BJ (cell line): ENCODE measurements around the gene PDE5A. TPM values are rescaled to one million over a fixed set of nuclear protein-coding genes. Genes with fewer than 3 reads are reported as not detected.
"Not testable (repeated sequence)": the region's sequence is repeated elsewhere in the genome, so short reads cannot be mapped to it uniquely, and the experiment has no call there.

Experiments used
- CTCF ChIA-PET: fragments of 350-600 bp; formaldehyde crosslinking; extraction: SDS; loops from one replicate; lab custom pipeline; 2021; ENCODE audit warnings: antibody characterized with exemption, inconsistent platforms; lab: Yijun Ruan, JAX
- POLR2A ChIA-PET: fragments of 300-600 bp; sonication (Branson Sonifier 250); formaldehyde crosslinking; extraction: SDS; loops from one replicate; lab custom pipeline; 2021; ENCODE audit warnings: antibody characterized with exemption; lab: Charles Lee
- DNase-seq: peaks from one replicate; pipeline ENCODE4 v3.0.0-alpha.2; 2011; ENCODE audit warnings: low read depth
- H3K27me3 ChIP-seq: 2 replicates; pipeline ENCODE4 v1.6.0; 2011; ENCODE audit warnings: low read length; ENCODE audit not compliant: control insufficient read depth, insufficient read depth
- H3K36me3 ChIP-seq: 2 replicates; pipeline ENCODE4 v1.5.1; 2011; ENCODE audit warnings: low read length; ENCODE audit not compliant: control insufficient read depth, insufficient read depth
- H3K4me3 ChIP-seq: 2 replicates; pipeline ENCODE4 v1.5.1; 2011; ENCODE audit warnings: low read depth, mild to moderate bottlenecking, control low read depth, low read length
- polyA plus RNA-seq: library from polyadenylated mRNA; depleted of rRNA; stranded (reverse); fragments of >200 nt; gene quantifications from 2 replicates; pipeline ENCODE4 v1.2.3, GENCODE V29; 2011
- TF ChIP-seq, protein P1 (sequence below): IDR thresholded peaks from 2 replicates; pipeline ENCODE4 v1.5.1; 2011; ENCODE audit warnings: low read depth, mild to moderate bottlenecking, control low read depth, inconsistent platforms, low read length, moderate library complexity; ENCODE audit not compliant: insufficient read depth

PDE5A gene
- polyA plus RNA-seq, 1 experiment, result 69.0 TPM

DNA sequence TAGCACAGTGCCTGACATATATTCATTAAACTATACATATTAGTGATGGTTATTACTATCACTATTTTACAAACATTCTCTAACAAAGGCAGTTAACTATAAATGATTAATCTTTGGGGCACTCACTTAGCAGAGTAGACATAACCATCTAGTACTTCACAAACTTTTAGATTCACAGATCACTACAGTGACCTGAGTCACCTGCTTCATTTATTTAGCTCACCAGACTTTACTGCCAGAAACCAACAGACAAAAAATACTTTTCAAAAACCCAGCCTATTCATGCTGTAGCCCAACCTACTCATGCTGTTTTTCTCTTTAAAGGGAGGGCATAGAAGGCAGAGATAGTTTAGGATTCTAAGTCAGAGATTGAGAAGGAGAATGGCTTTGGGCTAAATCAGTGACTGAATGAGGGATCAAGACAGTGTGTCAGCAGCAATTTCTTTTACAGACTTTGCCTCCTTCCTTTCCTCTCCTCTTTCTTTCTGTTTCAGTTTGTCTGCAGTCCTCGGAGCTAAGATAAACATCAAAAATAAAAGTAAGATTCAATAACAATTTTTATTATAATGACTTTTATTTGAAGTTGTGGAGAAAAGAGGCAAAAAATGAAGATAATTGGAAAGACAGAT lies 34.7 kb upstream of the PDE5A start:
- ChIA-PET CTCF (interaction anchor here (1.0 kb wide), 1 partner anchor 68 kb away, joined by 3 read pairs; no protein-coding TSS in a partner anchor), POLR2A (no interaction called here)
- H3K27me3 ChIP-seq, result no peaks in the 10 kb centered on the region
- no peak for DNase-seq
- TF ChIP-seq, protein P1, sequence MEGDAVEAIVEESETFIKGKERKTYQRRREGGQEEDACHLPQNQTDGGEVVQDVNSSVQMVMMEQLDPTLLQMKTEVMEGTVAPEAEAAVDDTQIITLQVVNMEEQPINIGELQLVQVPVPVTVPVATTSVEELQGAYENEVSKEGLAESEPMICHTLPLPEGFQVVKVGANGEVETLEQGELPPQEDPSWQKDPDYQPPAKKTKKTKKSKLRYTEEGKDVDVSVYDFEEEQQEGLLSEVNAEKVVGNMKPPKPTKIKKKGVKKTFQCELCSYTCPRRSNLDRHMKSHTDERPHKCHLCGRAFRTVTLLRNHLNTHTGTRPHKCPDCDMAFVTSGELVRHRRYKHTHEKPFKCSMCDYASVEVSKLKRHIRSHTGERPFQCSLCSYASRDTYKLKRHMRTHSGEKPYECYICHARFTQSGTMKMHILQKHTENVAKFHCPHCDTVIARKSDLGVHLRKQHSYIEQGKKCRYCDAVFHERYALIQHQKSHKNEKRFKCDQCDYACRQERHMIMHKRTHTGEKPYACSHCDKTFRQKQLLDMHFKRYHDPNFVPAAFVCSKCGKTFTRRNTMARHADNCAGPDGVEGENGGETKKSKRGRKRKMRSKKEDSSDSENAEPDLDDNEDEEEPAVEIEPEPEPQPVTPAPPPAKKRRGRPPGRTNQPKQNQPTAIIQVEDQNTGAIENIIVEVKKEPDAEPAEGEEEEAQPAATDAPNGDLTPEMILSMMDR, result no peak
- no peaks in the 10 kb centered on the region for H3K36me3 ChIP-seq
- H3K4me3 ChIP-seq, result no peak overlapping the region

DNA sequence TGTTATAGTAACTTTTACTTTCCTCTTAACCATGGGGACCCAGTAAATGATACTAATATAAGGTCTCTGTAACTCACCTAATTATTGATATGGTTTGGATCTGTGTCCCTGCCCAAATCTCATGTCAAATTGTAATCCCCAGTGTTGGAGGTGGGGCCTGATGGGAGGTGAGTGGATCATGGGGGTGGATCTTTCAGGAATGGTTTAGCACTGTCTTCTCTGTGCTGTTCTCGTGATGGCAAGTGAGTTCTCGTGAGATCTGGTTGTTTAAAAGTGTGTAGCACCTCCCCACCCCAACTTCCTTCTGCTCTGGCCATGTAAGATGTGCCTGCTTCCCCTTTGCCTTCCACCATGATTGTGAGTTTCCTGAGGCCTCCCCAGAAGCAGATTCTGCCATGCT lies 34.0 kb upstream of the PDE5A start:
- H3K4me3 ChIP-seq, CTCF ChIA-PET, H3K36me3 ChIP-seq, DNase-seq, H3K27me3 ChIP-seq, POLR2A ChIA-PET: not testable (repeated sequence)

DNA sequence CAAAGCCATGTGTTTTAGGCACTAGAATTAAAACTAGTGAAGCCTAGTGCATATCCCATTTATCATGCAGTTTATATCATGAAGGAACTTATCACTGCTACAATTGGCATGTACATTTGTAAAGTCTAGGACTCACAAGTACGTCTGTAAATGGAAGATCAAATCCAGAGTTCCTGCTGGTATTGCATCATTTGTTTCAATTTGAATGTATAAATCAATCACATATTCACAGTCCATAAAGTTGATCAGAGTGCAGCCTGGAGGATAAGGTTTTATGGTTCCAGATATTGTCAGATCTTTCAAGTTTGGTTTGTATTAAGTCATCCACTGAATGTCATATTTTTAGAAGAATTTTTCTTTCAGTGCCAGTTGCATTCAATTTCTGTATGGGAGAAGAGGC lies 32.6 kb upstream of the PDE5A start:
- POLR2A ChIA-PET, result no interaction called here

DNA sequence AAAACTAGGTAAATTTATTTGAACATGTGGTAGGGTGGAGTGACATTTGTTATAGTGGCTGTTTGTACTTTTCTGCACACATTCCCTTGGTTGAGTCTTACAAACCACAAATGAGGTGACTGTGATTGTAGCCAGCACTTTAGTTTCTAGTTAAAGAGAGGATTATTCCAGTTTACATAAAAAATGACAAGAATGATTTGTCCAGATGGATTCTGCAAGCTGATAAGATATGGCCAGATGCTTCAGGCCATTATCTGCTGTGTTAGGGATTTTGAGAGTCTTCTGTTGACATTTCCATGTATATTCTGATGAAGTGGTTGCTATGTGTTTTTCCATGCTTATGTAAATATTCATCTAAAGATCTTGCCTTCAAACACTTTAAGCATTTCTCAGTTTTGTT lies 31.0 kb upstream of the PDE5A start:
- ChIA-PET CTCF (interaction anchor here (0.6 to 1.5 kb wide), 7 partner anchors 10 to 38 kb away, joined by 3 to 5 read pairs (median 3); partner anchors contain the start of gene PDE5A), POLR2A (no interaction called here)
- Histone ChIP-seq H3K4me3 (no peak overlapping the region), H3K27me3 (no peaks in the 10 kb centered on the region), H3K36me3 (no peaks in the 10 kb centered on the region)
- peak; percentile 64 for DNase-seq
- TF ChIP-seq, protein P1, result no peak

More for the DNA sequence above, 32.6 kb upstream of the PDE5A start:
- no peaks in the 10 kb centered on the region for H3K27me3 ChIP-seq
- CTCF ChIA-PET, result interaction anchor here (1.5 kb wide), 1 partner anchor 31 kb away, joined by 3 read pairs; no protein-coding TSS in a partner anchor
- H3K4me3 ChIP-seq, result no peak overlapping the region
- no peaks in the 10 kb centered on the region for H3K36me3 ChIP-seq
- TF ChIP-seq, protein P1, result no peak
- DNase-seq, result no peak

DNA sequence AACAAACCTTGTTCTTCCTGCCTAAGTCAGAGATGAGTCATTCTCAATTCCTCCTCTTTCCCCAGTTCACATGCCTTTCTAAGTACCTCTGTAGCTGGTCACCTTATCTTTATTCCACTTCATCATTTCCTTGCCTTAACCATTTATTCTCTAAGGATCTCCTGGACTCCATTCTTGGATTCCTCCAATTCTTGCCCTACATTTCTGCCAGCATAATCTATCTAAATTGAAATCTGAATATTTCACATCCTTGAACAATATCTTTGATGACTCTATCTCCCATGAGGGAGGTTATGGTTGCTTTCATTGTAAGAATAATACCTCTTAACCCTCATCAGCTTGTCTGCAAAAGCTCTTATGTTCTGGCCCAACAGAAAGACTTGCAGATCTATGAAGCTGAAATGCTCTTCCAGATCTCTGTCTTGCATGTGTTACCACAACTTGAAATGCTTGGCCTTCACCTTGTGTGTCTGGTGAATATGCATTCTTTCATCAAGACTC lies 28.6 kb upstream of the PDE5A start:
- no peak overlapping the region for H3K4me3 ChIP-seq
- DNase-seq, result no peak
- POLR2A ChIA-PET, result no interaction called here
- CTCF ChIA-PET, result interaction anchor here (1.0 to 4.6 kb wide), 3 partner anchors 11 to 28 kb away, joined by 3 to 17 read pairs (median 3); partner anchors contain the start of gene PDE5A
- TF ChIP-seq, protein P1, result no peak
- no peaks in the 10 kb centered on the region for H3K27me3 ChIP-seq
- H3K36me3 ChIP-seq, result no peaks in the 10 kb centered on the region
